CD4-positive, alpha-beta memory T cell (primary cell): ENCODE data around the gene ATG13. TPM values are rescaled to one million over a fixed set of nuclear protein-coding genes. Genes with fewer than 3 reads are reported as not detected.

Source experiments
- CTCF ChIA-PET: fragments of 350-600 bp; sonication (Branson Sonifier 250); formaldehyde crosslinking; loops from one replicate; lab custom pipeline; 2021; ENCODE audit warnings: inconsistent platforms; ENCODE audit not compliant: partially characterized antibody; lab: Charles Lee
- POLR2A ChIA-PET: fragments of 350-600 bp; sonication (Branson Sonifier 250); formaldehyde crosslinking; loops from one replicate; lab custom pipeline; 2021; ENCODE audit not compliant: partially characterized antibody; lab: Charles Lee
- DNase-seq, 5 donors: peaks; one replicate each; pipeline versions ENCODE4 v3.0.0 to v3.0.0-alpha.2; 2020 to 2022; ENCODE audit warnings: mixed read lengths in 1 of 5
- H3K27ac ChIP-seq: one replicate; pipeline ENCODE4 v1.7.0; 2013; ENCODE audit warnings: low read depth, low read length
- H3K27me3 ChIP-seq: 2 replicates; pipeline ENCODE4 v1.7.0; 2013; ENCODE audit warnings: mild to moderate bottlenecking, low read length, moderate library complexity; ENCODE audit not compliant: insufficient read depth
- H3K36me3 ChIP-seq: 2 replicates; pipeline ENCODE4 v1.7.0; 2013; ENCODE audit warnings: mild to moderate bottlenecking, low read length, moderate library complexity; ENCODE audit not compliant: insufficient read depth
- H3K4me1 ChIP-seq: 2 replicates; pipeline ENCODE4 v1.7.0; 2013; ENCODE audit warnings: mild to moderate bottlenecking, low read length, moderate library complexity; ENCODE audit not compliant: insufficient read depth
- H3K4me3 ChIP-seq, 2 donors: one replicate each; pipeline ENCODE4 v1.7.0; 2013; ENCODE audit warnings: low read length in 2 of 2, mild to moderate bottlenecking in 1 of 2
- H3K9me3 ChIP-seq, 2 donors: one replicate each; pipeline ENCODE4 v1.7.0; 2013; ENCODE audit warnings: low read length in 2 of 2, control low read depth in 1 of 2; ENCODE audit not compliant: control insufficient read depth in 1 of 2
- H3K27ac Mint-ChIP-seq, 7 donors: one replicate each; pipeline ENCODE4 v1.8.0; 2020 to 2021; ENCODE audit warnings: mixed read lengths in 7 of 7, mild to moderate bottlenecking in 6 of 7, inconsistent platforms in 3 of 7, moderate library complexity in 3 of 7
- H3K27me3 Mint-ChIP-seq, 2 donors: one replicate each; pipeline ENCODE4 v1.8.0; 2020 to 2021; ENCODE audit warnings: mixed read lengths in 2 of 2
- H3K36me3 Mint-ChIP-seq, 2 donors: one replicate each; pipeline ENCODE4 v1.8.0; 2020 to 2021; ENCODE audit warnings: mixed read lengths in 2 of 2, inconsistent platforms in 1 of 2, mild to moderate bottlenecking in 1 of 2
- H3K4me1 Mint-ChIP-seq, 4 donors: one replicate each; pipeline ENCODE4 v1.8.0; 2020 to 2021; ENCODE audit warnings: mixed read lengths in 4 of 4, mild to moderate bottlenecking in 1 of 4
- H3K4me3 Mint-ChIP-seq, 8 donors: one replicate each; pipeline ENCODE4 v1.8.0; 2020 to 2021; ENCODE audit warnings: mixed read lengths in 8 of 8, mild to moderate bottlenecking in 7 of 8, moderate library complexity in 6 of 8, inconsistent platforms in 3 of 8
- H3K9me3 Mint-ChIP-seq, 8 donors: one replicate each; pipeline ENCODE4 v1.8.0; 2020 to 2021; ENCODE audit warnings: mixed read lengths in 8 of 8, mild to moderate bottlenecking in 5 of 8, inconsistent platforms in 3 of 8, moderate library complexity in 1 of 8
- intact Hi-C: fragments of 100-400 bp; cut with micrococcal nuclease; formaldehyde crosslinking; loops from one replicate; pipeline ENCODE4 v1.15.1; 2023
- polyA plus RNA-seq, 2 donors: library from polyadenylated mRNA; unstranded; fragments of 300-500 nt; fragmentation: Illumina TruSeq; gene quantifications; one replicate each; pipeline ENCODE4 v1.2.3, GENCODE V29; 2021
- total RNA-seq, 2 experiments: library from RNA; stranded (reverse); gene quantifications; one replicate each; pipeline ENCODE4 v1.2.3, GENCODE V29; 2021

The ATG13 gene
- total and polyA plus RNA-seq, 4 experiments from 2014 or later: 64.2 to 96.2 (median 76.0) TPM

DNA sequence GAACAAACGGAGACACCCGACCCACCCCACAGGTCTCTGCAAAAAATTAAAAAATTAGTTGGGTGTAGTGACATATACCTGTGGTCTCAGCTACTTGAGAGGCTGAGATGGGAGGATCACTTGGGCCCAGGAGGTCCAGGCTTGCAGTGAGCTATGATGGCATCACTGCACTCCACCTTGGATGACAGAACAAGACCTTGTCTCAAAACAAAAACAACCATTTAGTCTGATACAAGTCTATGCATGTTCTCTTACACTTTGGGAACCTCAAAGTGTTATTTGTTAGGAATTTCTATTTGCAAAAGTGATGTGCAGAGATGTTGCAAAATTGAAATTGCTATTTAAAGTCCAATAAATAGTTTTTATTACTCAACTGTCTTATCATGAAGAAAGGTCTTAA, 14.3 kb downstream of the ATG13 start:
- Histone ChIP-seq H3K9me3 (no peaks in the 10 kb centered on the region), H3K36me3 (peaks cover 15% of the 10 kb centered on the region), H3K4me1 (peaks cover 4% of the 10 kb centered on the region), H3K27ac (no peak overlapping the region), H3K4me3 (no peak overlapping the region), H3K27me3 (no peaks in the 10 kb centered on the region)
- Mint-ChIP-seq H3K4me3 (no peak overlapping the region), H3K27me3 (no peaks in the 10 kb centered on the region), H3K36me3 (peaks cover 26 to 40% of the 10 kb centered on the region in 2 donors), H3K4me1 (peaks cover 3 to 12% (median 9%) of the 10 kb centered on the region in 4 donors), H3K27ac (peak overlapping the region in 1 of 7 donors; percentile 38), H3K9me3 (no peaks in the 10 kb centered on the region)
- DNase-seq: no peak
- POLR2A ChIA-PET: no interaction called here
- intact Hi-C loops: no loop called here
- CTCF ChIA-PET: interaction anchor here (2.7 kb wide), 1 partner anchor 13 kb away, joined by 12 read pairs; the partner anchor contains the start of gene ATG13

DNA sequence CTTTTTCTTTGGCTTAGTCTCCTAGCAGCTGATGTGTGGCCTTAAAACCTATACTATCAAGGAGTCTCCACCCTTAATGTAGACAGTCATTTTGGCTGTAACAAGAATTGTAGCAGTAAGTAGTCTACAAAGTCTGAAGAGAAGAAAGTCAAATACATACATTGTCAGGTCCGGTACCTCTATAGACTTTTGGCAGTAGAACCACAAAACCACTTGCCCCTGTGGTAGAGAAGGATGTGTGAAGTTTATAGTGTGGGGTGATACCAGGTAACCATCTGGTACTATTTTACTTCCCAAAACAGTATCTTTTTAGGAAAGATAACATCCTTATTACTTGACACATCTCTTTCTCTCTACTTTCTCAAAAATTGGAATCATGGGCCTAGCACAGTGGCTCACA, 15.1 kb downstream of the ATG13 start:
- Histone ChIP-seq H3K9me3 (no peaks in the 10 kb centered on the region), H3K27ac (no peak overlapping the region), H3K36me3 (peaks cover 15% of the 10 kb centered on the region), H3K4me1 (peaks cover 4% of the 10 kb centered on the region), H3K4me3 (no peak overlapping the region), H3K27me3 (no peaks in the 10 kb centered on the region)
- Mint-ChIP-seq H3K27me3 (no peaks in the 10 kb centered on the region), H3K4me3 (no peak overlapping the region), H3K4me1 (peaks cover 4 to 12% (median 8%) of the 10 kb centered on the region in 4 donors), H3K9me3 (no peaks in the 10 kb centered on the region), H3K36me3 (peaks cover 26 to 42% of the 10 kb centered on the region in 2 donors), H3K27ac (no peak overlapping the region)
- ChIA-PET CTCF (no interaction called here), POLR2A (interaction anchor here (0.6 kb wide), 1 partner anchor 390 kb away, joined by 3 read pairs; no protein-coding TSS in a partner anchor)
- intact Hi-C loops: no loop called here
- DNase-seq: no peak

DNA sequence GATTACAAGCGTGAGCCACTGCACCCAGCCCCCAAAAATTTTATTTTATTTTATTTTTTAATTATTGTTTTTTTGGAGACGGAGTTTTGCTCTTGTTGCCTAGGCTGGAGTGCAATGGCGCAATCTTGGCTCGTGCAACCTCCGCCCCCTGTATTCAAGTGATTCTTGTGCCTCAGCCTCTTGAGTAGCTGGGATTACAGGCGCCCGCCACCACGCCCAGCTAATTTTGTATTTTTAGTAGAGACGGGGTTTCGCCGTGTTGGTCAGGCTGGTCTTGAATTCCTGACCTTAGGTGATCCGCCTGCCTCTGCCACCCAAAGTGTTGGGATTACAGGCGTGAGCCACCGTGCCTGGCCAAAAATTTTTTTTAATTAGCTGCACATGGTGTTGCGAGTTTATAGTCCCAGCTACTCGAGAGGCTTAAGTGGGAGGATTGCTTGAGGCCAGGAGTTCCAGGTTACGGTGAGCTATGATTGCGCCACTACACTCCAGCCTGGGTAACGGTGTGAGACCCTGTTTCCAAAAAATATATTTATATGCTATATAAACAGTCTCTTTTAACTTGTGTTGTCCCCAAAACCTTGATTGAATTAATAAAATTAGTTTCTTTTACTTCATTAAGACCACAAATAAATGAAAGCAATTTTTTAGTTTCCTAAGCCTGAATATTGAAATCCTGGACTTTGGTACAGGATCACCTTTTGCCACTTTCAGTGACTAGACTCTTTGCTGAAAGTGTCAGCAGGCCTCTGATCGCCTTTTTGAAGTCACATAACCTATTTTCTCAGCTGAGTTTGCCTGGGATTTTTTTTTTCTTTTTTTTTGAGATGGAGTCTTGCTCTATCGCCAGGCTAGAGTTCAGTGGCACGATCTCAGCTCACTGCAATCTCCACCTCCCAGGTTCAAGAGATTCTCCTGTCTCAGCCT, 16.2 kb downstream of the ATG13 start:
- intact Hi-C loops: no loop called here
- no peak for DNase-seq
- Histone ChIP-seq H3K27me3 (no peaks in the 10 kb centered on the region), H3K4me1 (peaks cover 4% of the 10 kb centered on the region), H3K4me3 (no peak overlapping the region), H3K9me3 (no peaks in the 10 kb centered on the region), H3K36me3 (peaks cover 15% of the 10 kb centered on the region), H3K27ac (no peak overlapping the region)
- peaks cover 5 to 19% (median 10%) of the 10 kb centered on the region in 4 donors for H3K4me1 Mint-ChIP-seq
- ChIA-PET POLR2A (no interaction called here), CTCF (interaction anchor here (0.6 kb wide), 1 partner anchor 571 kb away, joined by 3 read pairs; no protein-coding TSS in a partner anchor)
- H3K27ac Mint-ChIP-seq: no peak overlapping the region
- H3K27me3 Mint-ChIP-seq: no peaks in the 10 kb centered on the region
- H3K9me3 Mint-ChIP-seq: no peaks in the 10 kb centered on the region
- H3K4me3 Mint-ChIP-seq: no peak overlapping the region
- peaks cover 30 to 48% of the 10 kb centered on the region in 2 donors for H3K36me3 Mint-ChIP-seq

DNA sequence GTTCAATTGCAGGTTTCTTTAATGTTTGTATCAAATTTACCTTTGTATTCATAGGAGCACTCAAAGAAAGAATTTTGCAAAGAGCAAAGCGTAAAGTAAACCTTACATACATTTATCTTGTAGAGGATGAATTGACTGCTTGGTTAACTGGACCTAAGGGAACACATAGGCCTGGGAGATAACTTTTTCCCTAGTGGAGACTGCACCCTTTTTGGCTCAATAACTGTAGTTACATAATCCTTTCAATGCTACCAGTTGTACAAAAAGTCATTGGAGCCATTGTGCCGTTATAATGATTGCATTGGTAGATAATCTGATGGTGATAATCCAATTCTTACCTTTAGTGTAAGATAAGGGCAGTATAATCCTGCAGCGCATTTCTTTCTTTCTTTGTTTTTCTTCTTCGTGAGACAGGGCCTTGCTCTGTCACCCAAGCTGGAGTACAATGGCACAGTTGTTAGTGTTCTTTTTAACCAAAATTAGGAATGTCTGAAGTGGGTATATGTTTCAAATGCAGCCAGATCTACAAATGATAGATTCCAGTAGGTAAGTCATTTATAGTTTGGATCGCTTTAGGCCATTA, 18.3 kb downstream of the ATG13 start:
- peaks cover 10% of the 10 kb centered on the region for H3K36me3 ChIP-seq

DNA sequence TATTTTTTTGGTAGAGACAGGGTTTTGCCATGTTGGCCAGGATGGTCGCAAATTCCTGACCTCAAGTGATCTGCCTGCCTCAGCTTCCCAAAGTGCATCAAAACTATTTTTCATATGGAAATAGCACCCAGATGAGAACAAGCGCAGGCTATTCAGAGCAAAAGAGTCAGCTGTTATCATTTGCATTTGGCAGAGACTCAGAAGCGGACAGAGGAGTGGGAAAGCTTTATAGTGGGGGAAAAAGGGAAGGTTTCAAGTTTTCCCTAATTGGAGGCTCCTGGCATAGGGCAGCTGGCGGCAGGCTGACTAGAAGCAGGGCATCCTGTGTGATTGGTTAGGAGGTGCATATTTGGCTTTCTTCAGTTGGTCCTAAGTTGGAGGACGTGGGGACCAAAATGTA, 20.2 kb downstream of the ATG13 start:
- Histone ChIP-seq H3K27ac (no peak overlapping the region), H3K4me3 (no peak overlapping the region), H3K27me3 (no peaks in the 10 kb centered on the region), H3K9me3 (no peaks in the 10 kb centered on the region), H3K36me3 (peaks cover 5% of the 10 kb centered on the region), H3K4me1 (no peaks in the 10 kb centered on the region)
- Mint-ChIP-seq H3K4me1 (peaks cover 8 to 27% (median 16%) of the 10 kb centered on the region in 4 donors), H3K36me3 (peaks cover 27 to 39% of the 10 kb centered on the region in 2 donors), H3K4me3 (no peak overlapping the region), H3K27me3 (no peaks in the 10 kb centered on the region), H3K27ac (no peak overlapping the region), H3K9me3 (no peaks in the 10 kb centered on the region)
- CTCF ChIA-PET: interaction anchor here (0.7 kb wide), 1 partner anchor 108 kb away, joined by 3 read pairs; no protein-coding TSS in a partner anchor
- no peak for DNase-seq
- intact Hi-C loops: no loop called here
- POLR2A ChIA-PET: no interaction called here

More for the DNA sequence above, 18.3 kb downstream of the ATG13 start:
- ChIA-PET POLR2A (no interaction called here), CTCF (interaction anchor here (0.6 kb wide), 1 partner anchor 18 kb away, joined by 3 read pairs; the partner anchor contains the start of gene ATG13)
- no peaks in the 10 kb centered on the region for H3K9me3 Mint-ChIP-seq
- H3K4me3 ChIP-seq: no peak overlapping the region
- H3K27ac Mint-ChIP-seq: no peak overlapping the region
- no peaks in the 10 kb centered on the region for H3K27me3 Mint-ChIP-seq
- H3K4me3 Mint-ChIP-seq: no peak overlapping the region
- no peak for DNase-seq
- H3K4me1 ChIP-seq: no peaks in the 10 kb centered on the region
- H3K36me3 Mint-ChIP-seq: peaks cover 35 to 51% of the 10 kb centered on the region in 2 donors
- no peak overlapping the region for H3K27ac ChIP-seq
- peaks cover 6 to 21% (median 14%) of the 10 kb centered on the region in 4 donors for H3K4me1 Mint-ChIP-seq
- H3K27me3 ChIP-seq: no peaks in the 10 kb centered on the region
- H3K9me3 ChIP-seq: no peaks in the 10 kb centered on the region
- intact Hi-C loops: no loop called here

DNA sequence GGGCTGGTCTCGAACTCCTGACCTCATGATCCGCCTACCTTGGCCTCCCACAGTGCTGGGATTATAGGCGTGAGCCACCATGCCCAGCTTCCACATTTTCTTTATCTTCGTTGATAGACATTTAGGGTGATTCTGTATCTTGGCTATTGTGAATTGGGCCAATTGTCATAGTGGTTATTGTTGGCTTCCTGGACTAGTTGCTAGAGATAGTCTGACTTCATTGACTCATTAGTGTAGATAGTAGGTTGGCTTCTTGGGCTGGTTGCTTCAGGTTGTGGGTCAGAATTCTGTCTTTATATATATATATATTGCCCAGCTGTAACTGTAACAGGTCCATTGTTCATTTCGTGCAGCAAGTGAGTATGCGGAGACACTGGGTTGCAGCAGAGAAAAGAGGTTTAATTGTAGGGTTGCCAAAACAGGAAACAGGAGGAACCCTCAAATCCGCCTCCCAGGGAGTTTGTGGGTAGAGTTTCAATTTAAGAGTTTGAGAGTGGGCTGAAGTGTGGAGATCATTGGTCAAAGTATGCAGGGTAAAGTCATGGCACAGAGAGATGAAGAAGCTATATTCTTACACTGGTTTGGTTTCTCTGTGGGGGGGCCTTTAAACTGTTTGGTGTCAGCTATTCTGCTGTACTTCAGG, 22.0 kb downstream of the ATG13 start:
- no peak for DNase-seq
- Histone ChIP-seq H3K36me3 (peaks cover 15% of the 10 kb centered on the region), H3K4me3 (no peak overlapping the region), H3K9me3 (no peaks in the 10 kb centered on the region), H3K4me1 (no peaks in the 10 kb centered on the region), H3K27me3 (no peaks in the 10 kb centered on the region), H3K27ac (no peak overlapping the region)
- CTCF ChIA-PET: interaction anchor here (1.4 kb wide), 1 partner anchor 18 kb away, joined by 3 read pairs; no protein-coding TSS in a partner anchor
- H3K4me1 Mint-ChIP-seq: peaks cover 10 to 32% (median 18%) of the 10 kb centered on the region in 4 donors
- no peaks in the 10 kb centered on the region for H3K27me3 Mint-ChIP-seq
- H3K4me3 Mint-ChIP-seq: no peak overlapping the region
- H3K27ac Mint-ChIP-seq: peak overlapping the region in 1 of 7 donors; percentile 57
- H3K36me3 Mint-ChIP-seq: peaks cover 43 to 53% of the 10 kb centered on the region in 2 donors
- H3K9me3 Mint-ChIP-seq: no peaks in the 10 kb centered on the region
- POLR2A ChIA-PET: interaction anchor here (0.9 kb wide), 1 partner anchor 20 kb away, joined by 3 read pairs; no protein-coding TSS in a partner anchor
- intact Hi-C loops: no loop called here
